Neural cell (in vitro differentiated cells): Measurements from ENCODE around the gene FRMD4A. TPM values are rescaled to one million over a fixed set of nuclear protein-coding genes. Genes with fewer than 3 reads are reported as not detected.

Source experiments
- H2AFZ ChIP-seq: fragments of 200-600, 300-800 bp; sonication (generic), shearing (Covaris generic); 2 replicates; pipeline ENCODE4 v1.6.0; 2014; ENCODE audit warnings: low read depth, mild to moderate bottlenecking, antibody characterized with exemption, low read length, moderate library complexity
- H3F3A ChIP-seq: fragments of 200-600 bp; shearing (Covaris generic); 2 replicates; pipeline ENCODE4 v1.6.1; 2016; ENCODE audit warnings: mild to moderate bottlenecking, moderate library complexity, mixed read lengths, antibody characterized with exemption, low read length; ENCODE audit not compliant: insufficient read depth, poor library complexity, severe bottlenecking
- H3K27ac ChIP-seq: fragments of 200-600, 300-800 bp; sonication (generic), shearing (Covaris generic); 2 replicates; pipeline ENCODE4 v1.5.1; 2014; ENCODE audit warnings: mild to moderate bottlenecking, low read length, moderate library complexity
- H3K27me3 ChIP-seq: fragments of 300-800, 200-600 bp; sonication (generic), shearing (Covaris generic); 2 replicates; pipeline ENCODE4 v1.6.0; 2014; ENCODE audit warnings: mild to moderate bottlenecking, low read depth, low read length, moderate library complexity; ENCODE audit not compliant: insufficient read depth
- H3K36me3 ChIP-seq: fragments of 300-800, 200-600 bp; sonication (generic), shearing (Covaris generic); 2 replicates; pipeline ENCODE4 v1.5.1; 2014; ENCODE audit warnings: mild to moderate bottlenecking, antibody characterized with exemption, low read length, moderate library complexity; ENCODE audit not compliant: insufficient read depth
- H3K4me2 ChIP-seq: fragments of 300-800, 200-600 bp; sonication (generic), shearing (Covaris generic); 2 replicates; pipeline ENCODE4 v1.6.0; 2014; ENCODE audit warnings: mild to moderate bottlenecking, low read length
- H3K4me3 ChIP-seq: fragments of 300-800, 200-600 bp; sonication (generic), shearing (Covaris generic); 2 replicates; pipeline ENCODE4 v1.5.1; 2014; ENCODE audit warnings: mild to moderate bottlenecking, low read length, moderate library complexity
- H3K79me2 ChIP-seq: fragments of 200-600 bp; shearing (Covaris generic); replicated peaks from 2 replicates; pipeline ENCODE4 v1.6.0; 2014; ENCODE audit warnings: mild to moderate bottlenecking, low read length, moderate library complexity; ENCODE audit not compliant: insufficient read depth
- H3K9ac ChIP-seq: fragments of 300-800, 200-600 bp; sonication (generic), shearing (Covaris generic); 2 replicates; pipeline ENCODE4 v1.6.1; 2016; ENCODE audit warnings: mild to moderate bottlenecking, low read length, mixed read lengths
- H3K9me2 ChIP-seq: fragments of 200-600 bp; shearing (Covaris generic); 2 replicates; pipeline ENCODE4 v1.6.1; 2016; ENCODE audit warnings: mild to moderate bottlenecking, low read length, mixed read lengths; ENCODE audit not compliant: insufficient read depth
- H3K9me3 ChIP-seq: fragments of 200-600, 300-800 bp; sonication (generic), shearing (Covaris generic); 2 replicates; pipeline ENCODE4 v1.6.1; 2016; ENCODE audit warnings: mild to moderate bottlenecking, mixed run types, low read length, moderate library complexity, mixed read lengths
- H4K20me1 ChIP-seq: fragments of 200-600 bp; shearing (Covaris generic); 2 replicates; pipeline ENCODE4 v1.6.1; 2016; ENCODE audit warnings: mild to moderate bottlenecking, mixed run types; ENCODE audit not compliant: insufficient read depth
- CTCF ChIP-seq: fragments of 450-650 bp; IDR thresholded peaks from 2 replicates; pipeline ENCODE4 v1.5.1; 2014; ENCODE audit warnings: antibody characterized with exemption, mild to moderate bottlenecking, moderate library complexity; ENCODE audit not compliant: poor library complexity, severe bottlenecking
- EP300 ChIP-seq: fragments of 450-650 bp; conservative IDR thresholded peaks from 2 replicates; pipeline ENCODE4 v1.6.1; 2014; ENCODE audit warnings: antibody characterized with exemption, mild to moderate bottlenecking, moderate library complexity; ENCODE audit not compliant: poor library complexity, severe bottlenecking
- EZH2 ChIP-seq: fragments of 200-600, 300-800 bp; shearing (Covaris generic), sonication (generic); IDR thresholded peaks from 2 replicates; pipeline ENCODE4 v1.6.1; 2014; ENCODE audit warnings: antibody characterized with exemption, low read length, borderline replicate concordance, mild to moderate bottlenecking; ENCODE audit not compliant: insufficient read depth, poor library complexity, severe bottlenecking
- MXI1 ChIP-seq: fragments of 450-650 bp; conservative IDR thresholded peaks from 2 replicates; pipeline ENCODE4 v1.6.1; 2014; ENCODE audit warnings: antibody characterized with exemption, mild to moderate bottlenecking; ENCODE audit not compliant: poor library complexity, severe bottlenecking
- POLR2AphosphoS5 ChIP-seq: IDR thresholded peaks from 2 replicates; pipeline ENCODE4 v1.6.1; 2012
- RAD21 ChIP-seq: fragments of 450-650 bp; conservative IDR thresholded peaks from 2 replicates; pipeline ENCODE4 v1.6.1; 2014; ENCODE audit warnings: antibody characterized with exemption, mild to moderate bottlenecking, moderate library complexity
- REST ChIP-seq: IDR thresholded peaks from 2 replicates; pipeline ENCODE4 v1.6.1; 2012; ENCODE audit warnings: borderline replicate concordance
- SMC3 ChIP-seq: fragments of 450-650 bp; conservative IDR thresholded peaks from 2 replicates; pipeline ENCODE4 v1.6.1; 2014; ENCODE audit warnings: antibody characterized with exemption, mild to moderate bottlenecking, moderate library complexity; ENCODE audit not compliant: poor library complexity
- TAF1 ChIP-seq: IDR thresholded peaks from 2 replicates; pipeline ENCODE4 v1.6.1; 2012; ENCODE audit warnings: low read depth
- polyA plus RNA-seq: library from polyadenylated mRNA; depleted of rRNA; stranded (reverse); fragments of >200 nt; gene quantifications from 2 replicates; pipeline ENCODE4 v1.2.3, GENCODE V29; 2014

Gene FRMD4A
- polyA plus RNA-seq, 1 donor from 2014 or later: 36.5 TPM

GRCh38 chr10:13961097-13961496 is 369.6 kb downstream of the FRMD4A start:
- Histone ChIP-seq H3K27ac (no peak overlapping the region), H3K9me2 (no peaks in the 10 kb centered on the region), H3K4me2 (no peak overlapping the region), H3K27me3 (no peaks in the 10 kb centered on the region), H3F3A (no peaks in the 10 kb centered on the region), H3K9ac (no peak overlapping the region), H3K79me2 (no peaks in the 10 kb centered on the region), H3K9me3 (no peaks in the 10 kb centered on the region), H3K4me3 (no peak overlapping the region), H3K36me3 (no peaks in the 10 kb centered on the region), H4K20me1 (no peaks in the 10 kb centered on the region), H2AFZ (no peak overlapping the region)
- TF ChIP-seq SMC3: no peak
- TF ChIP-seq MXI1: no peak
- TF ChIP-seq RAD21: no peak

GRCh38 chr10:13960603-13961002 is 370.1 kb downstream of the FRMD4A start:
- Histone ChIP-seq H3F3A (no peaks in the 10 kb centered on the region), H3K9ac (no peak overlapping the region), H3K4me2 (no peak overlapping the region), H4K20me1 (no peaks in the 10 kb centered on the region), H3K79me2 (no peaks in the 10 kb centered on the region), H3K9me2 (no peaks in the 10 kb centered on the region), H2AFZ (no peak overlapping the region), H3K4me3 (no peak overlapping the region), H3K27ac (no peak overlapping the region), H3K36me3 (no peaks in the 10 kb centered on the region), H3K27me3 (no peaks in the 10 kb centered on the region), H3K9me3 (no peaks in the 10 kb centered on the region)
- TF ChIP-seq SMC3 (no peak), TAF1 (no peak), EP300 (no peak), REST (no peak), MXI1 (no peak), POLR2AphosphoS5 (no peak), EZH2 (no peak), CTCF (no peak), RAD21 (no peak)
